Tibial nerve (tissue), 4 donors: ENCODE results near the gene USP47.

Experiments
- CTCF ChIP-seq, 5 experiments: fragments of 200-600 bp in 3 of 5; fragments of 450-650 bp in 2 of 5; sonication (generic) in 3 of 5; IDR thresholded peaks; one replicate each; pipeline ENCODE4 v1.5.1; 2016 to 2019; ENCODE audit warnings: antibody characterized with exemption in 5 of 5, mild to moderate bottlenecking in 3 of 5, moderate library complexity in 2 of 5
- EP300 ChIP-seq, 2 donors: sonication (generic); formaldehyde crosslinking; IDR thresholded peaks; one replicate each; pipeline ENCODE4 v1.6.1; 2017; ENCODE audit warnings: antibody characterized with exemption in 2 of 2, mild to moderate bottlenecking in 1 of 2
- POLR2A ChIP-seq, 2 donors: fragments of 450-650 bp; IDR thresholded peaks; one replicate each; pipeline ENCODE4 v1.6.1; 2017; ENCODE audit warnings: antibody characterized with exemption in 2 of 2, mild to moderate bottlenecking in 2 of 2, moderate library complexity in 2 of 2

GRCh38 chr11:11793073-11793472 is 48.7 kb upstream of the USP47 start:
- TF ChIP-seq CTCF (IDR thresholded peaks at IDR 0.05) (no peak), EP300 (IDR thresholded peaks at IDR 0.05) (no peak), POLR2A (IDR thresholded peaks at IDR 0.05) (no peak)
